Kidney tubule cell (primary cell): ENCODE data around the gene DPPA3.
A peak's percentile ranks its signal among the peaks of the same experiment; 100 is the strongest.
"Not testable (repeated sequence)": the region's sequence is repeated elsewhere in the genome, so short reads cannot be mapped to it uniquely, and the experiment has no call there.

Experiments used
- DNase-seq: peaks from one replicate; pipeline ENCODE4 v3.0.0-alpha.2; 2018; ENCODE audit warnings: low spot score

Gene DPPA3

GRCh38 chr12:7711133-7711532 is at the start of gene DPPA3:
TSS of gene DPPA3 (plus strand) at chr12:7711433. CDS start at chr12:7711571, 138 bp downstream.
- DNase-seq: no peak

GRCh38 chr12:7661741-7662140 is 49.5 kb upstream of the DPPA3 start:
- DNase-seq: no peak

- no peak for DNase-seq
Observed at GRCh38 chr12:7666595-7666994, 44.6 kb upstream of the DPPA3 start.

- DNase-seq: no peak
Observed at GRCh38 chr12:7667125-7667524, 44.1 kb upstream of the DPPA3 start.

GRCh38 chr12:7668171-7668570 is 43.1 kb upstream of the DPPA3 start:
- no peak for DNase-seq

GRCh38 chr12:7675455-7675854 is 35.8 kb upstream of the DPPA3 start:
- DNase-seq: not testable (repeated sequence)

GRCh38 chr12:7677432-7677888 is 33.8 kb upstream of the DPPA3 start:
- peak; percentile 5 for DNase-seq

- DNase-seq: no peak
Observed at GRCh38 chr12:7678744-7679143, 32.5 kb upstream of the DPPA3 start.

- DNase-seq: no peak
Observed at GRCh38 chr12:7679251-7680045, 31.8 kb upstream of the DPPA3 start.

- DNase-seq: no peak
Observed at GRCh38 chr12:7681535-7681934, 29.7 kb upstream of the DPPA3 start.

- no peak for DNase-seq
Observed at GRCh38 chr12:7693793-7694192, 17.4 kb upstream of the DPPA3 start.

- no peak for DNase-seq
Observed at GRCh38 chr12:7694556-7695236, 16.5 kb upstream of the DPPA3 start.

- no peak for DNase-seq
Observed at GRCh38 chr12:7695237-7695560, 16.0 kb upstream of the DPPA3 start.

- no peak for DNase-seq
Observed at GRCh38 chr12:7695566-7696197, 15.6 kb upstream of the DPPA3 start, which contains the start of gene GDF3. TSS of gene GDF3 (minus strand) at chr12:7695775. CDS start at chr12:7695728, 47 bp downstream.

- no peak for DNase-seq
Observed at GRCh38 chr12:7705846-7706245, 5.4 kb upstream of the DPPA3 start.

GRCh38 chr12:7709969-7710675 is 1.1 kb upstream of the DPPA3 start:
- no peak for DNase-seq

- DNase-seq: no peak
Observed at GRCh38 chr12:7712841-7713442, 1.7 kb downstream of the DPPA3 start.

GRCh38 chr12:7716381-7716780 is 5.1 kb downstream of the DPPA3 start:
- DNase-seq: peak; percentile 8

GRCh38 chr12:7719946-7720730 is 8.9 kb downstream of the DPPA3 start:
- DNase-seq: no peak

GRCh38 chr12:7723926-7724325 is 12.7 kb downstream of the DPPA3 start:
- no peak for DNase-seq

GRCh38 chr12:7729746-7730145 is 18.5 kb downstream of the DPPA3 start:
- DNase-seq: no peak
